Left lung (tissue), 10 donors: ENCODE results near the gene KLRC4. TPM values are rescaled to one million over a fixed set of nuclear protein-coding genes. Genes with fewer than 3 reads are reported as not detected.
A peak's percentile ranks its signal among the peaks of the same experiment; 100 is the strongest.

Experiments
- ATAC-seq: fragments of 200-7000 bp; cut with Tn5 transposase; one replicate; pipeline ENCODE4 v1.9.1; 2020; ENCODE audit warnings: moderate library complexity
- DNase-seq, 4 donors: peaks; one replicate each; pipeline ENCODE4 v3.0.0-alpha.2; 2013 to 2020
- H3K27ac ChIP-seq, 2 donors: fragments of 200-600 bp; sonication (generic) in 1 of 2; one replicate each; pipeline versions ENCODE4 v1.5.0 to v1.8.0; 2020 to 2021
- H3K27me3 ChIP-seq, 2 donors: fragments of 200-600 bp; sonication (generic) in 1 of 2; one replicate each; pipeline versions ENCODE4 v1.5.0 to v1.8.0; 2020 to 2021
- H3K36me3 ChIP-seq, 2 donors: fragments of 200-600 bp; sonication (generic) in 1 of 2; one replicate each; pipeline versions ENCODE4 v1.5.0 to v1.8.0; 2020 to 2021
- H3K4me1 ChIP-seq, 2 donors: fragments of 200-600 bp; one replicate each; pipeline ENCODE4 v1.8.0; 2021
- H3K4me3 ChIP-seq, 2 donors: fragments of 200-600 bp; sonication (generic) in 1 of 2; one replicate each; pipeline versions ENCODE4 v1.5.0 to v1.8.0; 2020 to 2021; ENCODE audit warnings: mild to moderate bottlenecking in 1 of 2
- H3K9me3 ChIP-seq, 2 donors: fragments of 200-600 bp; sonication (generic) in 1 of 2; one replicate each; pipeline versions ENCODE4 v1.5.0 to v1.8.0; 2020 to 2021
- intact Hi-C, 2 donors: fragments of 100-400 bp; cut with DNase I; formaldehyde crosslinking; loops; one replicate each; pipeline versions ENCODE4 v1.11.2 to v1.14.2; 2022
- polyA plus RNA-seq, 6 donors: library from polyadenylated mRNA; unstranded; fragments of 120-200 nt; gene quantifications; one replicate each; pipeline ENCODE4 v1.2.1, GENCODE V29; 2013; ENCODE audit not compliant: insufficient read length in 6 of 6
- total RNA-seq, 2 donors: library from RNA; stranded (reverse); fragmentation: NEBNext Ultra II Directional; extraction: Animal tissue kit (Norgen Biotek cat#: 25700); gene quantifications; one replicate each; pipeline ENCODE4 v1.2.1, GENCODE V29; 2021
- TF ChIP-seq, protein P1 (sequence below), 2 donors: fragments of 200-600 bp; sonication (generic) in 1 of 2; IDR thresholded peaks; one replicate each; pipeline versions ENCODE4 v1.5.0 to v1.8.0; 2021; ENCODE audit warnings: antibody characterized with exemption in 2 of 2
- donor health status: DM: no; HTN: yes; CAD: no.
- donor health status: DM: no; HTN: no; CAD: no.

KLRC4 gene
- total and polyA plus RNA-seq, 8 donors, result 0.21 to 1.3 (median 0.35) TPM; not detected in 2

DNA sequence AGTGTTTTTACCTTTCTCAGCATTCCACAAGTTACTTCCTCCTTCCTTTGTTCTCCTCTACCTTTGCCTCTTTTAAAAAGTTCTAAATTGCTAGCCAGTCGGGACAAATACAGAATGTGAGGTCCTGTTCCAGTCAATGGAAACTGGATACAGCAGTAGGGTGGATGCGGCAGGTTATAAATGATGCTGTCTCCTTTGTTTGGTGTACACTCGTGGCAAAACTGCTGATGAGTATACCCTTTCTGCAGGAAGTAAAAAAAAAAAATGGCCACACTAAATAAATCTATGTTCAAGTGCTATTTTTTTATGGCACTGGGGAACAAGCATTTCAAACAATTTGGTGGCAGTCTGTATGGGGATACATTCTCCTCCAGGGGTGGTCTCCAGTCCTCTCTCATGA, 47.2 kb downstream of the KLRC4 start:
- Histone ChIP-seq H3K9me3 (peaks cover 0 to under 1% of the 10 kb centered on the region in 2 donors), H3K27me3 (no peaks in the 10 kb centered on the region), H3K27ac (peak overlapping the region; percentile 37 to 92), H3K36me3 (no peaks in the 10 kb centered on the region), H3K4me1 (peaks cover 17 to 33% of the 10 kb centered on the region in 2 donors), H3K4me3 (no peak overlapping the region)
- DNase-seq, result no peak
- intact Hi-C loops, result no loop called here
- TF ChIP-seq, protein P1, sequence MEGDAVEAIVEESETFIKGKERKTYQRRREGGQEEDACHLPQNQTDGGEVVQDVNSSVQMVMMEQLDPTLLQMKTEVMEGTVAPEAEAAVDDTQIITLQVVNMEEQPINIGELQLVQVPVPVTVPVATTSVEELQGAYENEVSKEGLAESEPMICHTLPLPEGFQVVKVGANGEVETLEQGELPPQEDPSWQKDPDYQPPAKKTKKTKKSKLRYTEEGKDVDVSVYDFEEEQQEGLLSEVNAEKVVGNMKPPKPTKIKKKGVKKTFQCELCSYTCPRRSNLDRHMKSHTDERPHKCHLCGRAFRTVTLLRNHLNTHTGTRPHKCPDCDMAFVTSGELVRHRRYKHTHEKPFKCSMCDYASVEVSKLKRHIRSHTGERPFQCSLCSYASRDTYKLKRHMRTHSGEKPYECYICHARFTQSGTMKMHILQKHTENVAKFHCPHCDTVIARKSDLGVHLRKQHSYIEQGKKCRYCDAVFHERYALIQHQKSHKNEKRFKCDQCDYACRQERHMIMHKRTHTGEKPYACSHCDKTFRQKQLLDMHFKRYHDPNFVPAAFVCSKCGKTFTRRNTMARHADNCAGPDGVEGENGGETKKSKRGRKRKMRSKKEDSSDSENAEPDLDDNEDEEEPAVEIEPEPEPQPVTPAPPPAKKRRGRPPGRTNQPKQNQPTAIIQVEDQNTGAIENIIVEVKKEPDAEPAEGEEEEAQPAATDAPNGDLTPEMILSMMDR (IDR thresholded peaks at IDR 0.05), result no peak
- no peak for ATAC-seq

GRCh38 chr12:10361622-10362021, 47.9 kb downstream of the KLRC4 start:
- Histone ChIP-seq H3K27ac (peak overlapping the region; percentile 37 to 92), H3K4me1 (peaks cover 17 to 33% of the 10 kb centered on the region in 2 donors), H3K4me3 (no peak overlapping the region), H3K36me3 (no peaks in the 10 kb centered on the region), H3K27me3 (no peaks in the 10 kb centered on the region), H3K9me3 (no peaks in the 10 kb centered on the region)
- TF ChIP-seq, protein P1 (IDR thresholded peaks at IDR 0.05), result no peak
- intact Hi-C loops, result no loop called here
- no peak for DNase-seq
- peak; percentile 8 for ATAC-seq

DNA sequence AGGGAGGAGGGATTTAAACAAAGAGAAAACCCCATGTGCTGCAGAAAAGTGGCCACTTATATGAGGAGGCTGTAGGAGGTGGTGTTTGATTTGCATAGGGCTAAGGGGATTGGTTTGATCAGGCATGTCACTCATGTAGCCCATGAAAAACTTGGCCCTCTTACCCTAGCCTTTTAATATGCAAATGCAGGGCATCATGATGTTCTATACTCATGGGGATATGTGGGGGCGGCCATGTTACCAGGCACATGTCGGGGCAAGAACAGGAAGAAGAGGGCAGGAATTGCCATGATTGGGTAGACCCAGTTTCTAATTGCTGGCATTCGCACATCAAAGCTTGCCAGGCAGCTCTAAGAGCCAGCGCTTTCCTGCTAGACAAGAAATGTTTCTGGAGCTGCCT, 48.5 kb downstream of the KLRC4 start:
- intact Hi-C loops, result no loop called here
- DNase-seq (no peak), ATAC-seq (peak; percentile 2)
- Histone ChIP-seq H3K36me3 (no peaks in the 10 kb centered on the region), H3K4me1 (peaks cover 12 to 27% of the 10 kb centered on the region in 2 donors), H3K9me3 (no peaks in the 10 kb centered on the region), H3K27me3 (no peaks in the 10 kb centered on the region), H3K27ac (peak overlapping the region; percentile 37 to 92), H3K4me3 (no peak overlapping the region)
- TF ChIP-seq, protein P1 (IDR thresholded peaks at IDR 0.05), result no peak

- H3K9me3 ChIP-seq, result no peaks in the 10 kb centered on the region
- H3K27ac ChIP-seq, result no peak overlapping the region
- TF ChIP-seq, protein P1 (IDR thresholded peaks at IDR 0.05), result no peak
- ATAC-seq, result no peak
- intact Hi-C loops, result no loop called here
- H3K27me3 ChIP-seq, result no peaks in the 10 kb centered on the region
- H3K36me3 ChIP-seq, result no peaks in the 10 kb centered on the region
- DNase-seq, result no peak
- peaks cover 8 to 13% of the 10 kb centered on the region in 2 donors for H3K4me1 ChIP-seq
- no peak overlapping the region for H3K4me3 ChIP-seq
Measured at GRCh38 chr12:10358969-10359368, 50.6 kb downstream of the KLRC4 start.

GRCh38 chr12:10358131-10358530, 51.4 kb downstream of the KLRC4 start:
- Histone ChIP-seq H3K27me3 (no peaks in the 10 kb centered on the region), H3K36me3 (no peaks in the 10 kb centered on the region), H3K4me1 (peaks cover 4 to 5% of the 10 kb centered on the region in 2 donors), H3K27ac (no peak overlapping the region), H3K9me3 (no peaks in the 10 kb centered on the region), H3K4me3 (no peak overlapping the region)
- ATAC-seq (no peak), DNase-seq (no peak)
- intact Hi-C loops, result no loop called here
- TF ChIP-seq, protein P1 (IDR thresholded peaks at IDR 0.05), result no peak

Other genes starting within 250 kb of the KLRC4 start
- gene OLR1, start 237.6 kb downstream of the KLRC4 start, total RNA-seq, result 10 to 100 TPM; 52.2 to 63.6 TPM
- gene OLR1, start 237.6 kb downstream of the KLRC4 start, polyA plus RNA-seq, result 1 to 10 TPM in 3 of 6 donors, under 1 TPM in 3; 0.70 to 1.2 (median 0.92) TPM
- gene TMEM52B, start 230.7 kb downstream of the KLRC4 start, total RNA-seq, result 1 to 10 TPM; 1.9 to 2.0 TPM
- 1 to 10 TPM in 1 of 6 donors, under 1 TPM in 5; 0.31 to 1.2 (median 0.50) TPM for gene TMEM52B, start 230.7 kb downstream of the KLRC4 start, polyA plus RNA-seq
- 10 to 100 TPM; 49.0 to 68.4 TPM for gene GABARAPL1, start 196.9 kb downstream of the KLRC4 start, total RNA-seq
- 10 to 100 TPM; 38.6 to 54.6 (median 47.7) TPM for gene GABARAPL1, start 196.9 kb downstream of the KLRC4 start, polyA plus RNA-seq
- gene KLRD1, start 101.9 kb downstream of the KLRC4 start, total RNA-seq, result 1 to 10 TPM; 4.6 to 9.0 TPM
- 1 to 10 TPM in 5 of 6 donors, under 1 TPM in 1; 0.53 to 2.1 (median 1.7) TPM for gene KLRD1, start 101.9 kb downstream of the KLRC4 start, polyA plus RNA-seq
- 1 to 10 TPM; 2.6 to 4.9 TPM for gene KLRK1, start 19.7 kb downstream of the KLRC4 start, total RNA-seq
- gene KLRK1, start 19.7 kb downstream of the KLRC4 start, polyA plus RNA-seq, result 1 to 10 TPM in 5 of 6 donors, under 1 TPM in 1; 0.70 to 2.3 (median 1.7) TPM
- gene KLRC3, start 10.8 kb upstream of the KLRC4 start, total RNA-seq, result not detected
- gene KLRC3, start 10.8 kb upstream of the KLRC4 start, polyA plus RNA-seq, result under 1 TPM in 3 of 6 donors, not detected in 3; 0.25 to 0.41 (median 0.32) TPM
- under 1 TPM in 1 of 2 donors, not detected in 1; 0.79 TPM for gene KLRC2, start 26.3 kb upstream of the KLRC4 start, total RNA-seq
- under 1 TPM in 5 of 6 donors, not detected in 1; 0.38 to 0.77 (median 0.54) TPM for gene KLRC2, start 26.3 kb upstream of the KLRC4 start, polyA plus RNA-seq
- 1 to 10 TPM in 1 of 2 donors, under 1 TPM in 1; 0.58 to 1.3 TPM for gene KLRC1, start 43.6 kb upstream of the KLRC4 start, total RNA-seq
- 1 to 10 TPM in 2 of 6 donors, under 1 TPM in 4; 0.40 to 1.7 (median 0.65) TPM for gene KLRC1, start 43.6 kb upstream of the KLRC4 start, polyA plus RNA-seq
- gene EIF2S3B, start 96.1 kb upstream of the KLRC4 start, total RNA-seq, result 1 to 10 TPM in 1 of 2 donors, not detected in 1; 2.2 TPM
- 10 to 100 TPM in 2 of 6 donors, 1 to 10 TPM in 4; 1.8 to 13.8 (median 6.0) TPM for gene EIF2S3B, start 96.1 kb upstream of the KLRC4 start, polyA plus RNA-seq
- gene MAGOHB, start 203.9 kb upstream of the KLRC4 start, total RNA-seq, result 10 to 100 TPM; 23.6 to 32.5 TPM
- 10 to 100 TPM; 36.5 to 45.2 (median 40.4) TPM for gene MAGOHB, start 203.9 kb upstream of the KLRC4 start, polyA plus RNA-seq